Neural crest cell (in vitro differentiated cells): ENCODE results near the gene TYW1. TPM values are rescaled to one million over a fixed set of nuclear protein-coding genes. Genes with fewer than 3 reads are reported as not detected.
"Not testable (repeated sequence)": the region's sequence is repeated elsewhere in the genome, so short reads cannot be mapped to it uniquely, and the experiment has no call there.

Source experiments
- DNase-seq: peaks from one replicate; pipeline ENCODE4 v3.0.0; 2021; ENCODE audit warnings: low read depth, mixed read lengths, low spot score
- H3K27ac Mint-ChIP-seq: one replicate; pipeline ENCODE4 v1.8.0; 2021; ENCODE audit warnings: mild to moderate bottlenecking, mixed read lengths; ENCODE audit not compliant: unreplicated experiment
- H3K27me3 Mint-ChIP-seq: 2 replicates; pipeline ENCODE4 v1.8.0; 2021; ENCODE audit warnings: low read depth, mild to moderate bottlenecking, mixed read lengths
- H3K36me3 Mint-ChIP-seq: 2 replicates; pipeline ENCODE4 v1.8.0; 2021; ENCODE audit warnings: low read depth, mild to moderate bottlenecking, mixed read lengths
- H3K4me1 Mint-ChIP-seq: 2 replicates; pipeline ENCODE4 v1.8.0; 2021; ENCODE audit warnings: mixed read lengths
- H3K4me3 Mint-ChIP-seq: one replicate; pipeline ENCODE4 v1.8.0; 2021; ENCODE audit warnings: mild to moderate bottlenecking, mixed read lengths
- H3K9me3 Mint-ChIP-seq: 2 replicates; pipeline ENCODE4 v1.8.0; 2021; ENCODE audit warnings: mixed read lengths
- total RNA-seq: library from RNA; stranded (reverse); gene quantifications from 2 replicates; pipeline ENCODE4 v1.2.1, GENCODE V29; 2021
- TF ChIP-seq, protein P1 (sequence below): fragments of 200-600 bp; sonication (generic); conservative IDR thresholded peaks from 2 replicates; pipeline ENCODE4 v1.5.0; 2021; ENCODE audit warnings: antibody characterized with exemption, mild to moderate bottlenecking

TYW1 gene
- total RNA-seq, 1 donor from 2014 or later = 19.3 TPM

DNA sequence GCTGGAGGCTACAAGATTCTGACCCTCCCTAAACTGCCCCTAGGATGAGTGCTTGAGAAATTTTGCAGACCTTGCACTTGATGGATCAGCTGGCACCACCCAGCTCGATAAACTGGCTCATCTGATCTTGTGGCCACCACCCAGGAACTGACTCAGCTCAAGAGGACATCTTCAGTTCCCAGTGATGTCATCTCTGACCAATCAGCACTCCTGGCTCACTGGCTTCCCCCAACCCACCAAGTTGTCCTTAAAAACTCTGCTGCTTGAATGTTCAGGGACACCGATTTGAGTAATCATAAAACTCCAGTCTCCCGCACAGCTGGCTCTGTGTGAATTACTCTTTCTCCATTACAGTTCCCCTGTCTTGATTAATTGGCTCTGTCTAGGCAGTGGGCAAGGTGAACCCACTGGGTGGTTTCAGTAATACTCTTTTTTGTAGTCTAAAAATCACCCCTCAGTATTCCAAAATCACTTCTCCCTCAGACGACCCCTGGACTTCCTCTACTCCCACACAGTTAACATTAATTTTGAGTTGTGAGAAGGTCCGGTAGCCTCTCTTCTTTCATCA is 229.8 kb downstream of the TYW1 start:
- not testable (repeated sequence) for H3K9me3 Mint-ChIP-seq, H3K27me3 Mint-ChIP-seq, H3K4me3 Mint-ChIP-seq, DNase-seq
- Mint-ChIP-seq H3K27ac (peak overlapping the region; percentile 24), H3K4me1 (peaks cover 15% of the 10 kb centered on the region), H3K36me3 (peaks cover 27% of the 10 kb centered on the region)

DNA sequence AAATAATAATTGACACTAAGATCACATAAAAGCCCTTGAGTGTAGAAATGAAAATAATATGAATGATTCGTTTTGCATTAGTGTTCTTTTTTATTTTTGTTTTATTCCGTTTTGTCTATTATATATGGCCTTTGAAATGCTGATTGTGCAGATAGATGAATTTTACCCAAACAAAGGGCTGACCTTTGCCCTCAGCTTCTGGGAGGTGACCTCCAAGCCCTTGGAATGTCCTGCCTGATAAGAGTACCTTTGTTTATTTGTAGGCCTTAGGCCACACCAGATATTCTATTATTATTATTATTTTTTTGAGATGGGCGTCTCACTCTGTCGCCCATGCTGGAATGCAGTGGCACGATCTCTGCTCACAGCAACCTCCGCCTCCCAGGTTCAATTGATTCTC is 230.3 kb downstream of the TYW1 start:
- H3K27me3 Mint-ChIP-seq, H3K4me3 Mint-ChIP-seq, H3K9me3 Mint-ChIP-seq, H3K27ac Mint-ChIP-seq, DNase-seq: not testable (repeated sequence)
- Mint-ChIP-seq H3K36me3 (peaks cover 27% of the 10 kb centered on the region), H3K4me1 (peaks cover 15% of the 10 kb centered on the region)

DNA sequence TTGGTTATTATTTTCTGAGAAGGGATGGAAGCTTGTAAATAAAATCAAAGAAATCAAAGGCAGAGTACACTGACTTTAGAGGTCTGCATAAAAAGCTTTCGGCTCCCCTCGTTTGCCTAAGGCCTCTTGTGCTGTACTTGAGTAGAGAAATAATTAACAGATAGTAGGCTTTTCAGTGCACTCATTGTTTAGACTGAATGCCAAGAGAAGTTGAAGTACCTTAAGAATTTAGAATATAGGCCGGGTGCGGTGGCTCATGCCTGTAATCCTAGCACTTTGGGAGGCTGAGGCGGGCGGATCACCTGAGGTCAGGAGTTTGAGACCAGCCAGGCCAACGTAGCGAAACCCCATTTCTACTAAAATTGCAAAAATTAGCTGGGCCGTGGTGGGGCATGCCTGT is 232.4 kb downstream of the TYW1 start:
- H3K9me3 Mint-ChIP-seq, H3K4me3 Mint-ChIP-seq, DNase-seq, H3K27me3 Mint-ChIP-seq: not testable (repeated sequence)
- Mint-ChIP-seq H3K27ac (peak overlapping the region; percentile 63), H3K36me3 (peaks cover 17% of the 10 kb centered on the region), H3K4me1 (peaks cover 18% of the 10 kb centered on the region)

DNA sequence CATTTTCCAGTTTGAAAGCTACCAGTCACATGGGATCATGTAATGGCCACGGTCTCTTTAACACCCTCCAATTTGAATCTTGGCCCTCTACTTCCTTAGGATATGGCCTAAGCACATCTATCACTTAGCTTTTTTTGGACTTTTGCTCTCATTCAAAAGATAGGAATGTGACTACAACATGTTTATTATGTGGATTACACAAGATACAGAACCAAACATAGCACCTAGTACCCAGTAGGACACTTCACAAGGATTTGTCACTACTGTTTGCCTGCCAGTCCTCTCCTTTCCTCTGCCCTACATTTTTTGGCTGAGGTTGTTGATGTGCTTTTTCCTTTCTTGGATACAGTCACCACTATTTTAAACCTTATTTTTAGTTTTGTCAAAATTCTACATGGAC is 233.4 kb downstream of the TYW1 start:
- not testable (repeated sequence) for H3K4me3 Mint-ChIP-seq, DNase-seq, H3K27me3 Mint-ChIP-seq, H3K9me3 Mint-ChIP-seq, H3K27ac Mint-ChIP-seq
- Mint-ChIP-seq H3K36me3 (peaks cover 12% of the 10 kb centered on the region), H3K4me1 (peaks cover 18% of the 10 kb centered on the region)

DNA sequence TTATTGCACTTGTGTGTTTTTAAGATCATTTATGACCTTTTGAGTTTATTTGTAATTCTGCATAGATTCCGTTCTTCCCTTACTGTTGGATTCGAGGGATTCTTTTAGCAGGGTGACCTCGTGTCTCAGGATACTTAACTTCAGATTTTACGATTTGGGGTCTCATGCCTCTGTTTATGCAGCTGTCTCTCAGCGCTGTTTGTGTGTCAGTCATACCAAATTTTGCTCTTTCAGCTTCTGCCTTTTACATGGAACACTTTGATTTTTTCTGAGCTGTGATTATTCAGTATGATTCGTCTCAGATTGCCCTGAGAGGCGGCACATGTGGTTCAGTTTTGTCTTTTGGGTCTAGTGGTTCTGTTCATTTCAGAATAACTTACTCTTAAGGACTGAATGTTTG is 236.9 kb downstream of the TYW1 start:
- not testable (repeated sequence) for H3K27me3 Mint-ChIP-seq, H3K36me3 Mint-ChIP-seq, DNase-seq, H3K4me1 Mint-ChIP-seq, H3K27ac Mint-ChIP-seq, H3K4me3 Mint-ChIP-seq, H3K9me3 Mint-ChIP-seq

DNA sequence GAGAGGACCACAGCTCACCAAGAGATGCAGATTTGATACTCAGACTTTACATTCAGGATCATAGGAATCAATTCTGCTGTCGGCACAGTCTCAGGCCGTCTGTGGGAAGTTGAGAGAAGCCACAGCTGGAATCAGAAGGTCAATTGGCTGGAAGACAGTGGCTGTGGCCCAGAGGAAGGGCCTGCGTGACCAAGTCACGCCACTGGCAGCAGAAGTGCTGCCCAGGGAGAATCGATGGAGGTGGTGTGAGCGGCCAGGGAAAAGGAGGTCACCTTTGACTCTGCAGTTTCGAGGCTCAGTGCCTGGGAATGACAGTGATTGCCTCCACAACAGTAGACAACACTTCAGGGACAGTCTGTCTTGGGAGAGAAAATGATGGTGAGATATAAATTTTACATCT is 239.6 kb downstream of the TYW1 start:
- DNase-seq, H3K27me3 Mint-ChIP-seq, H3K36me3 Mint-ChIP-seq, H3K4me1 Mint-ChIP-seq, H3K4me3 Mint-ChIP-seq, H3K9me3 Mint-ChIP-seq: not testable (repeated sequence)
- H3K27ac Mint-ChIP-seq = peak overlapping the region; percentile 25

DNA sequence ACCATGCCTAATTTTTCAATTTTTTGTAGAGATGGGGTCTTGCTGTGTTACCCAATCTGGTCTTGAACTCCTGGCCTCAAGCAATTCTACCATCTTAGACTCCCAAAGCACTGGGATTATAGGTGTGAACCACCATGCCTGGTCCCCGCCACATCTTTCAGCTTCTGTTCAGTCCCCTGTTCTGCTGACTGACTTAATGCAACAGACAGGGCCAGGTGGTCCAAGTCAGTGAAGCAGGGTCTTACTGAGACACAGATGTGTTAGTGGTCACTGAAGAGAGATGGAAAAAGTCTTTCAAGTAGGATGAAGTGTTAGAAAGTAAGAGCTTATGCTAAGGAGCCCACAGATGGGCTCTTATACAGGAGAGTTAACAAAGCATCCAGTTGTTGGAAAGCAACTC is 246.2 kb downstream of the TYW1 start:
- not testable (repeated sequence) for H3K4me3 Mint-ChIP-seq, H3K4me1 Mint-ChIP-seq, DNase-seq, H3K36me3 Mint-ChIP-seq, H3K9me3 Mint-ChIP-seq, H3K27me3 Mint-ChIP-seq, H3K27ac Mint-ChIP-seq

DNA sequence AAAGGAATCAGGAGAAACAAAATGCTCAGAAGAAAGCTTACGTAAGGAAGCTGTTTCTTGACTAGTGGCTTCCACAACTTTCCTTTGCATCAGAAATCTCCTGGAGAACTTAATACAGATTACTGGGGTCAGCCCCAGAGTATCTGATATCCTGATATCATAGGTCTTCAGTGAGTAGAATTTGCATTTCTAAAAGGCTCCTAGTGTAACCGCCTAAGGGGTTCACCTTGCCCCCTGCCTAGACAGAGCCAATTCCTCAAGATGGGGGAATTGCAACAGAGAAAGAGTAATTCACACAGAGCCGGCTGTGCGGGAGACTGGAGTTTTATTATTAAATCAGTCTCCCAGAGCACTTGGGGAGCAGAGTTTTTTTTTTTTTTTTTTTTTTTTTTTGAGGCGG is 251.7 kb downstream of the TYW1 start:
- peaks cover 17% of the 10 kb centered on the region for H3K36me3 Mint-ChIP-seq
- H3K9me3 Mint-ChIP-seq, H3K4me3 Mint-ChIP-seq, H3K27me3 Mint-ChIP-seq, H3K4me1 Mint-ChIP-seq, H3K27ac Mint-ChIP-seq, DNase-seq: not testable (repeated sequence)

DNA sequence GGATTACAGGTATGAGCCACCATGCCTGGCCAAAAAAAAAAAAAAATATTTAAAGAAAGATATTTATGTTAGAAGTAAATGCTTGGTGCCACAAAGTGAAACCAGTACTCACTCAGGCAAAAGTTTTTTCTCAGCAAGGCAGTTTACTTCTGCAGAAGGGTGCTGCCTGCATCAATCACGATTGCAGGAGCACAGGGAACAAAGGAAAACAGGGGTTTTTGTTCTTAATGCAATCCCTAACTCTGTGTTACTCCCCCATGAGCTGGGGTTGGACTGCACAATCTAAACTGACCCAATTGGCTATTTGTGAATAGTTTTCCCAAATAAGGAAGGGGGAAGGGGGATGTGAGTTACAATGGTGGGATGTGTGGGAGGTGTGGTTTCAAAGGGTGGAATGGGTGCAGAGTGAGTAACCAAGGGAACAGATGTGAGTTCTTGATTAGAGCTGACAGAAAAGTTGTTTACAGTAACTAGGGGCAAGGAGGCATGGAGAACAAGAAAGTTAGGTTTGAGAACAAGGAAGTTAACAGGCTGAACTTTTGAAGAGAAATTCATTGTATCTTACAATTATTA is 255.4 kb downstream of the TYW1 start:
- no peak overlapping the region for H3K27ac Mint-ChIP-seq
- H3K9me3 Mint-ChIP-seq = peaks cover 9% of the 10 kb centered on the region
- TF ChIP-seq, protein P1, sequence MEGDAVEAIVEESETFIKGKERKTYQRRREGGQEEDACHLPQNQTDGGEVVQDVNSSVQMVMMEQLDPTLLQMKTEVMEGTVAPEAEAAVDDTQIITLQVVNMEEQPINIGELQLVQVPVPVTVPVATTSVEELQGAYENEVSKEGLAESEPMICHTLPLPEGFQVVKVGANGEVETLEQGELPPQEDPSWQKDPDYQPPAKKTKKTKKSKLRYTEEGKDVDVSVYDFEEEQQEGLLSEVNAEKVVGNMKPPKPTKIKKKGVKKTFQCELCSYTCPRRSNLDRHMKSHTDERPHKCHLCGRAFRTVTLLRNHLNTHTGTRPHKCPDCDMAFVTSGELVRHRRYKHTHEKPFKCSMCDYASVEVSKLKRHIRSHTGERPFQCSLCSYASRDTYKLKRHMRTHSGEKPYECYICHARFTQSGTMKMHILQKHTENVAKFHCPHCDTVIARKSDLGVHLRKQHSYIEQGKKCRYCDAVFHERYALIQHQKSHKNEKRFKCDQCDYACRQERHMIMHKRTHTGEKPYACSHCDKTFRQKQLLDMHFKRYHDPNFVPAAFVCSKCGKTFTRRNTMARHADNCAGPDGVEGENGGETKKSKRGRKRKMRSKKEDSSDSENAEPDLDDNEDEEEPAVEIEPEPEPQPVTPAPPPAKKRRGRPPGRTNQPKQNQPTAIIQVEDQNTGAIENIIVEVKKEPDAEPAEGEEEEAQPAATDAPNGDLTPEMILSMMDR = no peak
- no peak overlapping the region for H3K4me3 Mint-ChIP-seq
- H3K27me3 Mint-ChIP-seq = no peaks in the 10 kb centered on the region
- H3K4me1 Mint-ChIP-seq = no peaks in the 10 kb centered on the region
- peaks cover 14% of the 10 kb centered on the region for H3K36me3 Mint-ChIP-seq
- no peak for DNase-seq

DNA sequence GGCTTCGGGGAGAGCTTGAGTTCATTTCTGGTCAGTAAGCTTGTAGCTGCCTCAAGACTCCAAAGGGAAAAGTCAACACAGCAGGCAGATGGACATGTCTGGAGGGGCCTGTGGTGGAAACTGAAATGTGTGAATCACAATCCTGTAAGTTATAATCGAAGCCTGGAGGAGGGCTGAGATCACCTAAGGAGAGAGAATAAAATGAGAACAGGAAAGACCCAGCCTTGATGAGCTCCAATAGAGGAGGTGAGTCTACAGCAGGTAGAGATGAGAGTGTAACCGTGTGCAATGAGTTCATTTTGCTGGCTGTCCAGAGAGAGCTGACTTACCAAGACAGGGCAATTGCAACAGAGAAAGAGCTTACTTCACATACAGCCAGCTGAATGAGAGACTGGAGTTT is 258.4 kb downstream of the TYW1 start:
- H3K27ac Mint-ChIP-seq, H3K4me1 Mint-ChIP-seq, DNase-seq, H3K27me3 Mint-ChIP-seq, H3K9me3 Mint-ChIP-seq, H3K4me3 Mint-ChIP-seq: not testable (repeated sequence)
- H3K36me3 Mint-ChIP-seq = peaks cover 12% of the 10 kb centered on the region

DNA sequence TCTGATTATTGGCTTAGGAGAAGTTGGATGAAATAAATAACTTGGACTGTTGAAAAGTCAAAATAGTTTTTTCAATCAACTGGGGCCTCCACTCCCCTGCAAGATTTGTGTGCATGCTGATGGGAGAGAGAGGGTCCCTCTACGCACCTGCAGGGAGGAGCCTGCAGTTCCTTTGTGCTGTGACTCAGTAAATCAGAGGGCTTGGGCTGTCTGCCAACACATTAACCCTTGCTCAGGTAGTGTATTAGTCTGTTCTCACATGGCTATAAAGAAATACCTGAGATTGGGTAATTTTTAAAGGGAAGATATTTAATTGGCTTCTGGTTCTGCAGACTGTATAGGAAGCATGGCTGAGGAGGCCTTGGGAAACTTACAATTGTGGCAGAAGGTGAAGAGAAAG is 261.1 kb downstream of the TYW1 start:
- H3K27ac Mint-ChIP-seq, H3K4me3 Mint-ChIP-seq, H3K9me3 Mint-ChIP-seq, H3K27me3 Mint-ChIP-seq, H3K4me1 Mint-ChIP-seq, DNase-seq: not testable (repeated sequence)
- peaks cover 11% of the 10 kb centered on the region for H3K36me3 Mint-ChIP-seq

DNA sequence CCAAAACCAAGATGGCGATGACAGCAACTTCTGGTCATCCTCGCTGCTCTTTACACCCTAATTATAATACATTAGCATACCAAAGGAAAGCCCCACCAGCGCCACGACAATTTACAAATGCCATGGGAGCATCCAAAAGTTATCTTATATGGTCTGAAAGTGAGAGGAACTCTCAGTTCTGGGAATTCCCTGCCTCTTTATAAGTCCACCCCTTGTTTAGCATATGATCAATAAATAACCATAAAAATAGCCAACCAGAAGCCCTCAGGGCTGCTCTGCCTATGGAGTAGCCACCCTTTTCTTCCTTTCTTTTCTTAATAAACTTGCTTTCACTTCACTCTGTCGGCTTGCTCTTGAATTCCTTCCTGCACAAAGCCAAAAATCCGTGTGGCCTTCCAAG is 262.7 kb downstream of the TYW1 start:
- H3K4me3 Mint-ChIP-seq, H3K36me3 Mint-ChIP-seq, H3K27ac Mint-ChIP-seq, DNase-seq, H3K4me1 Mint-ChIP-seq, H3K27me3 Mint-ChIP-seq, H3K9me3 Mint-ChIP-seq: not testable (repeated sequence)

DNA sequence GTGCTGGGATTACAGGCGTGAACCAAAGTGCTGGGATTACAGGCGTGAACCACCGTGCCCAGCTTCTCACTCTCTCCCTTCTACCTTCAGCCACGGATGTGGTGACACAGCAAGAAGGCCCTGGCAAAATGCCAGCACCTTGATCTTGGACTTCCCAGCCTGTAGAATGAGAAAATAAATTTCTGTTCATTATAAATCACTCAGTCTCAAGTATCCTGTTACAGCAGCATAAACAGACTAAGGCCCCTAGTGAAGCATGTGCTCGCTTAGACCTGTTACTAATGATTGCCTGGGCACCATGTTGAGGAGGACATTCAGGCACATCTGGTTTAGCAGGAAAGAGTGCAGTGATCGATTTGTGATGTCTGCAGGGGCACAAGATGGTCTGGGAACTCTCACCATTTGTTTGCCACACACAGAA is 263.5 kb downstream of the TYW1 start:
- H3K9me3 Mint-ChIP-seq, H3K36me3 Mint-ChIP-seq, H3K27me3 Mint-ChIP-seq, H3K4me3 Mint-ChIP-seq, DNase-seq, H3K4me1 Mint-ChIP-seq, H3K27ac Mint-ChIP-seq: not testable (repeated sequence)
